Upper lobe of left lung (tissue), 6 donors: ENCODE measurements around the gene HMCES. TPM values are rescaled to one million over a fixed set of nuclear protein-coding genes. Genes with fewer than 3 reads are reported as not detected.
"Not testable (repeated sequence)": the region's sequence is repeated elsewhere in the genome, so short reads cannot be mapped to it uniquely, and the experiment has no call there.

Experiments
- ATAC-seq, 2 donors: fragments of 200-7000 bp; cut with Tn5 transposase; one replicate each; pipeline ENCODE4 v1.9.1; 2022; ENCODE audit warnings: mild to moderate bottlenecking in 2 of 2, moderate library complexity in 2 of 2; ENCODE audit not compliant: low FRiP score in 2 of 2
- DNase-seq, 2 donors: peaks; one replicate each; pipeline ENCODE4 v3.0.0-alpha.2; 2019 to 2020
- H3K27ac ChIP-seq, 4 donors: fragments of 200-600 bp; sonication (generic); one replicate each; pipeline ENCODE4 v1.5.1; 2016 to 2019
- H3K27me3 ChIP-seq, 4 donors: fragments of 200-600 bp; sonication (generic); one replicate each; pipeline ENCODE4 v1.5.1; 2017 to 2019
- H3K36me3 ChIP-seq, 4 donors: fragments of 200-600 bp; sonication (generic); one replicate each; pipeline ENCODE4 v1.5.1; 2016 to 2019
- H3K4me1 ChIP-seq, 4 donors: fragments of 200-600 bp; sonication (generic); one replicate each; pipeline ENCODE4 v1.5.1; 2018 to 2019
- H3K4me3 ChIP-seq, 4 donors: fragments of 200-600 bp; sonication (generic); one replicate each; pipeline ENCODE4 v1.5.1; 2017 to 2019; ENCODE audit warnings: mild to moderate bottlenecking in 2 of 4, moderate library complexity in 1 of 4
- H3K9me3 ChIP-seq, 4 donors: fragments of 200-600 bp; sonication (generic); one replicate each; pipeline ENCODE4 v1.5.1; 2018 to 2019
- CTCF ChIP-seq, 6 experiments: fragments of 450-650 bp in 4 of 6; fragments of 200-600 bp in 2 of 6; sonication (generic) in 2 of 6; IDR thresholded peaks; one replicate each; pipeline ENCODE4 v1.5.1; 2016 to 2019; ENCODE audit warnings: antibody characterized with exemption in 6 of 6
- EP300 ChIP-seq, 4 donors: sonication (generic); formaldehyde crosslinking; IDR thresholded peaks; one replicate each; pipeline ENCODE4 v1.5.1; 2017; ENCODE audit warnings: antibody characterized with exemption in 4 of 4, control low read depth in 2 of 4
- POLR2A ChIP-seq, 4 donors: fragments of 450-650 bp; IDR thresholded peaks; one replicate each; pipeline ENCODE4 v1.5.1; 2016 to 2017; ENCODE audit warnings: antibody characterized with exemption in 4 of 4, mild to moderate bottlenecking in 2 of 4
- POLR2AphosphoS5 ChIP-seq, 2 donors: sonication (generic); formaldehyde crosslinking; IDR thresholded peaks; one replicate each; pipeline ENCODE4 v1.5.1; 2017; ENCODE audit warnings: antibody characterized with exemption in 2 of 2
- WGBS, 2 donors: methylation state at CpG; one replicate each; pipeline ENCODE4 v1.1.5; 2017 to 2018; 5-methylcytosine and 5-hydroxymethylcytosine counted together
- total RNA-seq, 6 donors: library from RNA; depleted of rRNA in 4 of 6; stranded (reverse); fragments of >200 nt in 4 of 6; gene quantifications; one replicate each; pipeline versions ENCODE4 v1.1.0 to v1.2.1, GENCODE V29; 2016 to 2021
- donor health status: DM: no; HTN: no; CAD: no; lungs with moderate emphysema.
- donor health status: DM: no; HTN: yes; CAD: no; lungs with severe emphysema.

Gene HMCES
- total RNA-seq, 6 donors from 2014 or later, result 27.0 to 38.0 (median 31.1) TPM

DNA sequence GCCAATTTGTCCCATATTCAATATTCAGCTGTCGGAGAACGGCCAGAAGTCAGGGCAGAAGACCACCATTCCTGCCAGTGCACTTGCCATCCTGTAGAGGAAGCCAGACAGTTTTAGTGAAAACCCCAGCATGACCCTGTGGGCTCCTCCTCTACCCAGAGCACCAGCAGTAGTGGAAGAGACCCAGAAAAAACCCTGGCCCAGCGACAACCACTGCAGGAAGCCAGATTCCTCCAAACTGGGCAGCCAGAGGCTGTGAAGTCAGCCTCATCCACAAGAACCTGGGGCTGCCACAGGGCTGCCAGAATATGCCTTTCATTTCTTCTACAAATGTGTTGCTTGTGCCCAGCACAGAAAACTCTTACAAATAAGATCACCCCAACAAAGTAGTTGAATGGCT lies 67.3 kb downstream of the HMCES start:
- no peaks in the 10 kb centered on the region for H3K9me3 ChIP-seq
- peaks cover 12 to 30% (median 21%) of the 10 kb centered on the region in 4 donors for H3K4me1 ChIP-seq
- no peaks in the 10 kb centered on the region for H3K27me3 ChIP-seq
- H3K4me3 ChIP-seq, result no peak overlapping the region
- DNase-seq (no peak), ATAC-seq (no peak)
- no peak overlapping the region for H3K27ac ChIP-seq
- TF ChIP-seq POLR2AphosphoS5 (IDR thresholded peaks at IDR 0.05) (no peak), POLR2A (IDR thresholded peaks at IDR 0.05) (no peak), CTCF (IDR thresholded peaks at IDR 0.05) (no peak), EP300 (IDR thresholded peaks at IDR 0.05) (no peak)
- H3K36me3 ChIP-seq, result no peaks in the 10 kb centered on the region
- whole genome bisulfite sequencing, 2 donors, result 90% methylated on average over 3 of the region's 3 CpGs

DNA sequence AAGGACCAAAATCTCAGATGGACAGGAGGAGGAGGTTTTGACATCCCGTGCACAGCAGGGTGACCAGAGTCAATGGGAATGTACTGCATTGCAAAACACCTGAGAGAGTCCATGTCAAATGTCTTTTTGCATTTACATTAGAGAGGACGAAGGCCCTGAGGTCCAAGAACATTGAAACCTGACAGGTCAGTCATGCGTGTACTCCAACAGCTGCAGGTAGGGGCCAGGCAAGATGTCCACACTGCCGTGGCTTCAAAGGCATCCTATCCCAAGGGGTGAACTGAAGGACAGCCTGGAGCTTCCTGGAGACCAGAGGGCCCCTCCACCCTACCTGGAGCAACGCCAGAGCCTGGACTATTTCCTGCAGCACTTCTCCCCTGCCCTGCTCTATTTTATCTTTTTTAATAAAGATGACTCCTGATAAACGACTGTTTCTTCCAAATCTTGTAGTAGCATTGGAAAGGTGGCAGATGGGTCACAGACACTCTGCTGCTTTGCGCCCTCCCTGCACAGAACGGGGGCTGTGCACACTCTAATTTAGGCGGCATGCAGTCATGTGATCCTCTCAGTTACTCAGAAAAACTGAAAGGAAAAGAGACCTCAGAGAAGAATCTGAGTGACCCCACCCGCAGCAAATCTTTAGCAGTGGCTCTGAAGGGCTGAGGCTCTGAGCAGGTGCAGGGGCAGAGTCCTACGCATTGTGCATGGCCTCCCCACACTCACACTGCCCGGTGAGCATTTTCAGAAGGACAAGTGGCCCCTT lies 68.2 kb downstream of the HMCES start:
- 34 to 45% methylated on average over 12 of the region's 12 CpGs for WGBS, 2 donors
- Histone ChIP-seq H3K36me3 (no peaks in the 10 kb centered on the region), H3K4me1 (peaks cover 12 to 30% (median 21%) of the 10 kb centered on the region in 4 donors), H3K9me3 (no peaks in the 10 kb centered on the region), H3K4me3 (no peak overlapping the region), H3K27ac (no peak overlapping the region), H3K27me3 (no peaks in the 10 kb centered on the region)
- no peak for ATAC-seq
- no peak for DNase-seq
- TF ChIP-seq EP300 (IDR thresholded peaks at IDR 0.05), result no peak
- no peak for TF ChIP-seq CTCF (IDR thresholded peaks at IDR 0.05)
- TF ChIP-seq POLR2AphosphoS5 (IDR thresholded peaks at IDR 0.05), result no peak
- TF ChIP-seq POLR2A (IDR thresholded peaks at IDR 0.05), result no peak

- TF ChIP-seq CTCF (IDR thresholded peaks at IDR 0.05), result no peak
- TF ChIP-seq EP300 (IDR thresholded peaks at IDR 0.05), result no peak
- TF ChIP-seq POLR2A (IDR thresholded peaks at IDR 0.05), result no peak
- no peak for TF ChIP-seq POLR2AphosphoS5 (IDR thresholded peaks at IDR 0.05)
- H3K27me3 ChIP-seq, result no peaks in the 10 kb centered on the region
- DNase-seq, result no peak
- no peak overlapping the region for H3K27ac ChIP-seq
- ATAC-seq, result no peak
- H3K36me3 ChIP-seq, result no peaks in the 10 kb centered on the region
- no peak overlapping the region for H3K4me3 ChIP-seq
- H3K4me1 ChIP-seq, result peaks cover 12 to 30% (median 21%) of the 10 kb centered on the region in 4 donors
- WGBS, 2 donors, result 80 to 84% methylated on average over 2 to 8 of the region's 8 CpGs
- no peaks in the 10 kb centered on the region for H3K9me3 ChIP-seq
Observed at GRCh38 chr3:129347458-129347845, 68.8 kb downstream of the HMCES start.

DNA sequence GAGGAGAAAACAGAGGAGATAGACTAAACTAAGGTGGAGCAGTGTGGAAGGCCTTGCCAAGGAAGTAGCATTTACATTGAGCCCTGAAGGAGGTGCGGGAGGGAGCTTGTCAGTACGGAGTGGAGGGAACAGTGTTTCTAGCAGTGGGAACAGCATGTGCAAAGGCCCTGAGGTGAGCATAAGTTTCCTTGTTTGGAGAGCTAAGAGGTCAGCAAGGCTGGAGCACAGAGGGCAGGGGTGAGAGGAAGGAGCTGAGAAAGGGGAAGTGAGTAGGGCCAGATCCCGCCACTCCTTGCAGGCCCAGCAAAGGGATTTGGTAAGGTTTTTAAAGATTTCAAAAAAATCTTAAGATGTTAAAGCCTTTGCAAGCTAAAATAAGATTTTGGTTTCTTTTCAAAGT lies 70.1 kb downstream of the HMCES start:
- TF ChIP-seq CTCF (IDR thresholded peaks at IDR 0.05), result no peak
- TF ChIP-seq POLR2AphosphoS5 (IDR thresholded peaks at IDR 0.05), result no peak
- H3K27me3 ChIP-seq, result no peaks in the 10 kb centered on the region
- no peak for DNase-seq
- H3K4me3 ChIP-seq, result no peak overlapping the region
- 87 to 89% methylated on average over 3 of the region's 3 CpGs for WGBS, 2 donors
- no peaks in the 10 kb centered on the region for H3K9me3 ChIP-seq
- no peak for ATAC-seq
- no peak overlapping the region for H3K27ac ChIP-seq
- H3K4me1 ChIP-seq, result peaks cover 11 to 26% (median 18%) of the 10 kb centered on the region in 4 donors
- no peaks in the 10 kb centered on the region for H3K36me3 ChIP-seq

DNA sequence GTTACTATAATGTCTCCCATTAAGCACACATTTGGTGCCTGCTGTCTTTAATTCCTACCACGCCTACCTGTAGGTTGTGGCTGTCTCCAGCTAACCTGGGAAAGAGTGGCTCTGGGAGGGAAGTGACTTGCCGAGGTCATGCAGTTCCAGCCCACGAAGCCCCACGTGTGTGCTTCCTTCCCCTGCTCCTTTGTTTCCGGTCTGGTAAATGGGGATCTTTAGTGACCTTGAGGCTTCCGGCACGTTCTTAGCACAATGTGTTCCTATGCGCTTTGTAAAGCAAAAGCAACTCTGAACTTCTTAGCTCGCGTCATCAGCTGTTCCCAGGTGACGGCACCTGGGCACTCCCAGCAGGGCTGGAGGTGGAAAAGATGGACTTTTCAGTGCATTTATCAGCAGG lies 70.5 kb downstream of the HMCES start:
- WGBS, 2 donors, result 57 to 58% methylated on average over 11 of the region's 11 CpGs
- H3K36me3 ChIP-seq, result not testable (repeated sequence)

More for the DNA sequence above, 70.5 kb downstream of the HMCES start:
- not testable (repeated sequence) for H3K27me3 ChIP-seq, H3K4me3 ChIP-seq, H3K9me3 ChIP-seq, ATAC-seq, DNase-seq
- H3K27ac ChIP-seq, result peak overlapping the region in 1 of 4 donors; percentile 18
- H3K4me1 ChIP-seq, result peaks cover 7 to 21% (median 13%) of the 10 kb centered on the region in 4 donors
- TF ChIP-seq EP300 (IDR thresholded peaks at IDR 0.05) (peak in 1 of 4 donors; percentile 22), POLR2AphosphoS5 (IDR thresholded peaks at IDR 0.05) (peak in 1 of 2 donors; percentile 47)
